ENCODE measurements around the gene CCL3. TPM values are rescaled to one million over a fixed set of nuclear protein-coding genes. Genes with fewer than 3 reads are reported as not detected.

Gene CCL3
- total RNA-seq, 1 experiment from 2014 or later, result 0.98 TPM

DNA sequence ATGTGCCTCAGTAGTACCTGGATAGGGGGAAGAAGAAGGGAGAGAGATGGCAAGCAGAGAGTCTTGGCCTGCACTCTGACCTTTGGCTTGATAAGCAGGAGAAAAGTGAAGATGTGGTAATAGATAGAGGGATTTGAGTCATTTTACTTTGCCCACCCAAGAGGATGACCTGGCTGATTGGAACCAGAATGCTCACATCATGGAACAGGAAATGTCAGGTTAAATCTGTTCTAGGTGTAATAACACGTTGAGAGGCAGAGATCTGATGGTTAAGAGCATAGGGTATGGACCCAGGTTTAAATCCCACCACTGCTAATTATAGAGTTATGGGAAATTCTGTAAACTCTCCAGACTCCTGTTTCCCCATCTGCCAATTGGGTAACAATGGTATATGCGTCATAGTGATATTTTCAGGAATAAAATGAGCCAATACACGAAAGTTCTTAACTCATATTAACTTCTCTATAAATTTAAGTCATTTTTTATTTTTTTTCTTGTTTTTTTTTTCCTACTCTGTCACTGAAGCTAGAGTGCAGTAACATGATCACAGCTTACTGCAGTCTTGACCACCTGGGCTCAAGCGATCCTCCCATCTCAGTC lies 33.9 kb downstream of the CCL3 start:
- Histone ChIP-seq H3K4me3 (replicated peaks in 1 of 2; ENCODE audit: low read depth in 1 of 2, low read length in 2 of 2) (no peak overlapping the region), H2AFZ (ENCODE audit: low read depth, low read length, poor library complexity, severe bottlenecking) (no peak overlapping the region), H3K9me3 (ENCODE audit: control insufficient read depth in 1 of 2, insufficient read depth in 1 of 2, low read depth in 1 of 2, low read length in 2 of 2) (no peaks in the 10 kb centered on the region), H4K20me1 (ENCODE audit: insufficient read depth) (no peaks in the 10 kb centered on the region), H3K4me1 (ENCODE audit: control insufficient read depth in 1 of 2, insufficient read depth in 2 of 2, low read length in 2 of 2) (no peaks in the 10 kb centered on the region), H3K9me2 (ENCODE audit: insufficient read depth) (no peaks in the 10 kb centered on the region), H3K4me2 (ENCODE audit: low read length) (no peak overlapping the region), H3K27ac (ENCODE audit: low read depth, low read length) (no peak overlapping the region), H3K27me3 (ENCODE audit: insufficient read depth, low read length) (0 out of 2 replicates have a peak, but pooled peaks cover 3% of the 10 kb centered on the region), H3K9ac (ENCODE audit: low read length) (no peak overlapping the region), H3K36me3 (ENCODE audit: control insufficient read depth in 1 of 2, insufficient read depth in 2 of 2, low read length in 2 of 2) (no peaks in the 10 kb centered on the region), H3K79me2 (ENCODE audit: insufficient read depth, low read length) (no peaks in the 10 kb centered on the region)
- TF ChIP-seq TCF7L2 (IDR thresholded peaks at IDR 0.05; ENCODE audit: borderline replicate concordance, extremely low read depth, insufficient read depth, insufficient read length), result no peak
- no peak for TF ChIP-seq RAD21 (IDR thresholded peaks at IDR 0.05; ENCODE audit: low read depth)
- TF ChIP-seq POLR2AphosphoS5 (IDR thresholded peaks at IDR 0.05; ENCODE audit: low read depth, low read length), result no peak
- TF ChIP-seq, protein P1, sequence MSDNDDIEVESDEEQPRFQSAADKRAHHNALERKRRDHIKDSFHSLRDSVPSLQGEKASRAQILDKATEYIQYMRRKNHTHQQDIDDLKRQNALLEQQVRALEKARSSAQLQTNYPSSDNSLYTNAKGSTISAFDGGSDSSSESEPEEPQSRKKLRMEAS (IDR thresholded peaks at IDR 0.05), result no peak
- no peak for TF ChIP-seq CBX3 (IDR thresholded peaks at IDR 0.05; ENCODE audit: low read depth)
- TF ChIP-seq CEBPB (IDR thresholded peaks at IDR 0.05; ENCODE audit: low read depth), result no peak
- TF ChIP-seq YY1 (IDR thresholded peaks at IDR 0.05; ENCODE audit: extremely low read depth, insufficient replicate concordance, low read depth, low read length), result no peak
- TF ChIP-seq ZFX (IDR thresholded peaks at IDR 0.05), result no peak
- no peak for TF ChIP-seq ELF1 (IDR thresholded peaks at IDR 0.05; ENCODE audit: borderline replicate concordance, low read depth)
- TF ChIP-seq EGR1 (IDR thresholded peaks at IDR 0.05; ENCODE audit: low read depth), result no peak
- no peak for TF ChIP-seq SRF (IDR thresholded peaks at IDR 0.05; ENCODE audit: low read depth)
- TF ChIP-seq, protein P2, sequence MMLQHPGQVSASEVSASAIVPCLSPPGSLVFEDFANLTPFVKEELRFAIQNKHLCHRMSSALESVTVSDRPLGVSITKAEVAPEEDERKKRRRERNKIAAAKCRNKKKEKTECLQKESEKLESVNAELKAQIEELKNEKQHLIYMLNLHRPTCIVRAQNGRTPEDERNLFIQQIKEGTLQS (IDR thresholded peaks at IDR 0.05), result no peak
- no peak for TF ChIP-seq SIN3A (IDR thresholded peaks at IDR 0.05; ENCODE audit: low read depth)
- no peak for TF ChIP-seq JUND (IDR thresholded peaks at IDR 0.05)
- TF ChIP-seq, protein P3, sequence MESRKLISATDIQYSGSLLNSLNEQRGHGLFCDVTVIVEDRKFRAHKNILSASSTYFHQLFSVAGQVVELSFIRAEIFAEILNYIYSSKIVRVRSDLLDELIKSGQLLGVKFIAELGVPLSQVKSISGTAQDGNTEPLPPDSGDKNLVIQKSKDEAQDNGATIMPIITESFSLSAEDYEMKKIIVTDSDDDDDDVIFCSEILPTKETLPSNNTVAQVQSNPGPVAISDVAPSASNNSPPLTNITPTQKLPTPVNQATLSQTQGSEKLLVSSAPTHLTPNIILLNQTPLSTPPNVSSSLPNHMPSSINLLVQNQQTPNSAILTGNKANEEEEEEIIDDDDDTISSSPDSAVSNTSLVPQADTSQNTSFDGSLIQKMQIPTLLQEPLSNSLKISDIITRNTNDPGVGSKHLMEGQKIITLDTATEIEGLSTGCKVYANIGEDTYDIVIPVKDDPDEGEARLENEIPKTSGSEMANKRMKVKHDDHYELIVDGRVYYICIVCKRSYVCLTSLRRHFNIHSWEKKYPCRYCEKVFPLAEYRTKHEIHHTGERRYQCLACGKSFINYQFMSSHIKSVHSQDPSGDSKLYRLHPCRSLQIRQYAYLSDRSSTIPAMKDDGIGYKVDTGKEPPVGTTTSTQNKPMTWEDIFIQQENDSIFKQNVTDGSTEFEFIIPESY (IDR thresholded peaks at IDR 0.05; ENCODE audit: extremely low read depth, insufficient replicate concordance, low read length), result no peak
- no peak for TF ChIP-seq POLR2A (IDR thresholded peaks at IDR 0.05; ENCODE audit: borderline replicate concordance, extremely low read depth, insufficient read depth, insufficient read length)
- DNase-seq (ENCODE audit: low read depth, low spot score), result no peak
- ChIA-PET POLR2A (no interaction called here), RAD21 (ENCODE audit: low non-redundant PET in 1 of 2, low total read pairs in 2 of 2, uncharacterized antibody in 2 of 2, unreplicated experiment in 2 of 2) (no interaction called here), CTCF (interaction anchor here (0.9 kb wide), 1 partner anchor 16 kb away, joined by 5 read pairs; no protein-coding TSS in a partner anchor)
- intact Hi-C loops (cut with micrococcal nuclease), result no loop called here
- no peak for ATAC-seq
- BruUV-seq (replicated peaks), result no TSS peak
